Left cardiac atrium (tissue), 4 donors: ENCODE results near the gene NOL4L. TPM values are rescaled to one million over a fixed set of nuclear protein-coding genes. Genes with fewer than 3 reads are reported as not detected.

Experiments
- ATAC-seq, 2 donors: fragments of 200-7000 bp; cut with Tn5 transposase; one replicate each; pipeline ENCODE4 v1.9.1; 2020; ENCODE audit warnings: mild to moderate bottlenecking in 2 of 2, moderate library complexity in 2 of 2
- DNase-seq: peaks from one replicate; pipeline ENCODE4 v3.0.0-alpha.2; 2020
- intact Hi-C, 2 donors: fragments of 100-400 bp; cut with DNase I; formaldehyde crosslinking; loops; one replicate each; pipeline versions ENCODE4 v1.14.1 to v1.15.1; 2022 to 2023
- total RNA-seq, 2 donors: library from RNA; stranded (reverse); fragmentation: NEBNext Ultra II Directional; extraction: Animal tissue kit (Norgen Biotek cat#: 25700); gene quantifications; one replicate each; pipeline ENCODE4 v1.2.1, GENCODE V29; 2021
- donor health status: DM: no; HTN: yes; CAD: no.
- donor health status: DM: no; HTN: yes; CAD: no; lungs with severe emphysema.
- donor health status: DM: yes; HTN: yes; CAD: no.
- donor health status: Dilated cardiomyopathy.

The NOL4L gene
- total RNA-seq, 2 donors from 2014 or later, result 8.5 to 9.7 TPM

GRCh38 chr20:32553618-32554017 lies 31.5 kb downstream of the NOL4L start:
- intact Hi-C loops, result no loop called here
- ATAC-seq, result no peak
- DNase-seq, result no peak

GRCh38 chr20:32551693-32552092 lies 33.4 kb downstream of the NOL4L start:
- intact Hi-C loops, result no loop called here
- no peak for DNase-seq
- no peak for ATAC-seq

GRCh38 chr20:32549842-32550241 lies 35.3 kb downstream of the NOL4L start:
- intact Hi-C loops, result no loop called here
- ATAC-seq, result no peak
- no peak for DNase-seq

GRCh38 chr20:32547753-32548034 lies 37.4 kb downstream of the NOL4L start:
- intact Hi-C loops, result no loop called here
- ATAC-seq, result no peak
- no peak for DNase-seq

GRCh38 chr20:32546918-32547752 lies 38.0 kb downstream of the NOL4L start:
- ATAC-seq, result no peak
- DNase-seq, result no peak
- intact Hi-C loops, result no loop called here

- intact Hi-C loops, result no loop called here
- ATAC-seq (no peak), DNase-seq (no peak)
Observed at GRCh38 chr20:32544893-32545840, 40.0 kb downstream of the NOL4L start.

GRCh38 chr20:32544260-32544722 lies 40.8 kb downstream of the NOL4L start:
- DNase-seq (no peak), ATAC-seq (no peak)
- intact Hi-C loops, result no loop called here

GRCh38 chr20:32543570-32544259 lies 41.4 kb downstream of the NOL4L start:
- intact Hi-C loops, result no loop called here
- DNase-seq, result no peak
- no peak for ATAC-seq

- ATAC-seq (no peak), DNase-seq (no peak)
- intact Hi-C loops, result no loop called here
Observed at GRCh38 chr20:32542259-32542615, 42.9 kb downstream of the NOL4L start.

GRCh38 chr20:32541323-32542258 lies 43.5 kb downstream of the NOL4L start:
- intact Hi-C loops, result no loop called here

GRCh38 chr20:32539817-32540675 lies 45.1 kb downstream of the NOL4L start:
- no peak for DNase-seq
- ATAC-seq, result peak in 1 of 2 donors; percentile 4
- intact Hi-C loops, result loop anchor here in 1 of 2 donors (5.0 kb wide), 1 partner anchor 42 kb away; no protein-coding TSS in a partner anchor

More at GRCh38 chr20:32541323-32542258, 43.5 kb downstream of the NOL4L start:
- peak in 1 of 2 donors; percentile 4 for ATAC-seq
- no peak for DNase-seq

GRCh38 chr20:32539026-32539816 lies 45.9 kb downstream of the NOL4L start:
- intact Hi-C loops, result loop anchor here in 1 of 2 donors (5.0 kb wide), 1 partner anchor 43 kb away; no protein-coding TSS in a partner anchor
- DNase-seq, result no peak
- peak in 1 of 2 donors; percentile 3 for ATAC-seq

GRCh38 chr20:32538526-32538939 lies 46.6 kb downstream of the NOL4L start:
- ATAC-seq (peak; percentile 9 to 31), DNase-seq (no peak)
- intact Hi-C loops, result loop anchor here in 1 of 2 donors (5.0 kb wide), 1 partner anchor 44 kb away; no protein-coding TSS in a partner anchor

GRCh38 chr20:32537657-32538525 lies 47.2 kb downstream of the NOL4L start:
- ATAC-seq (peak; percentile 5 to 10), DNase-seq (no peak)

GRCh38 chr20:32536851-32537656 lies 48.1 kb downstream of the NOL4L start:
- ATAC-seq (peak; percentile 6 to 7), DNase-seq (no peak)
- intact Hi-C loops, result loop anchor here in 1 of 2 donors (5.0 kb wide), 1 partner anchor 45 kb away; no protein-coding TSS in a partner anchor

More at GRCh38 chr20:32537657-32538525, 47.2 kb downstream of the NOL4L start:
- intact Hi-C loops, result loop anchor here in 1 of 2 donors (5.0 kb wide), 1 partner anchor 44 kb away; no protein-coding TSS in a partner anchor
